Activated CD4-positive, alpha-beta T cell treated with anti-CD3 and anti-CD28 coated beads, Interleukin-2, Interleukin-6, amounts not matched to agents 100 ng/mL and 50 ng/mL, durations not matched to agents 16 hours and 8 hours (primary cell): ENCODE data around the gene FMNL2.

Source experiments
- DNase-seq: peaks from one replicate; pipeline ENCODE4 v3.0.0-alpha.2; 2020

Gene FMNL2

DNA sequence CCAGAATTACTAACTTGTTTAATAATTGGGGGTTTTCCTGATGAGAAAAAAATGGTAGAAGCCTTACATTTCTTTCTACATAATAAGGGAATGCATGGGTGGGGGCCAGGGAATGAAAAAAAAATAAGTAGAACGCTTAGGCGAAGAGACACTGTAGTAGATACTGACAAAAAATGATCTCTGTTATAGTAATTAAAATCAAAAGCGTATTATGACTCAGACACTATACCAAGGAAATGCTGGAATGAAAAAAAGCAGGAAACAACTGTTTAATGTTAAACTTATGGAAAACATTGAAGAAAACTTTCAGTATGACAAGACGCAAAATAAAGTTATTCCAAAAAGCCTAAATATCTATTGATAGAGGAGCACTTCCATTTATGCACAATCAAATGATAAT is 339.4 kb downstream of the FMNL2 start:
- DNase-seq: no peak

DNA sequence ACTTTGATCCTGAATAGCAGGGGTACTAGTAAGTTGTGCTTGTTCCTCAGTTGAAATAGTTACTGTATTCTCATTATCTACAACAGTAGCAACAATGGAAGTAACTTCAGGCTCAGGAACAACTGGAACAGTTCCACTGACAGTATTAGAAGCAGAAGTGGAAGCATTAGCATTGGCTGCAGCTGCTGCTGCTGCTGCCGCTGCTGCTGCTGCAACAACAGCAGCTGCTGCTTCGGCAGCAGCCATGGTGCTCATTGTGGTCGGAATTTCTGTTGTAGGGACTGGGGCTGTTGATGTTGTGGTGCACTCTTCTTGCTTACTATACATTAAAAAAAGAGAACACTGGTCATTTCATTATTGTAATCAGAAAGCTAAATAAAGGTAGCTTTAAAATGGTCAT is 341.5 kb downstream of the FMNL2 start:
- DNase-seq: no peak

DNA sequence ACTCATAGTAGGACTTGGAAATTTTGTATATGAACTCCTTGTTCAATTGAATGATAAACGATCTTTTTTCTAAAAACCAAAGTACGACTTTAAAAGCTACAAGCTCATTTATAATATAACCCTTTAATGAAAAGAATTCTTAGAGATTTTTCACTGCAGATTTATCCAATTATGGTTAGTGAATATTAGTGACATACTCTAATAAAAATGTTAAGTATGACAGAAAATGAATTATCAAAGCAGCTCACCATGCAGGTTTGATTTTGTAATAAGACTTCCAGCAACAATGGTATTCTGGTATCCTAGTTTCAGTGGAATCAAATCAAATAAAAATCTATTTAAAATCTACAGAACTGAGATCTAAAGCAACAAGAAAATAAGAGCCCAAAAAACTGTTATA is 343.8 kb downstream of the FMNL2 start:
- DNase-seq: no peak

DNA sequence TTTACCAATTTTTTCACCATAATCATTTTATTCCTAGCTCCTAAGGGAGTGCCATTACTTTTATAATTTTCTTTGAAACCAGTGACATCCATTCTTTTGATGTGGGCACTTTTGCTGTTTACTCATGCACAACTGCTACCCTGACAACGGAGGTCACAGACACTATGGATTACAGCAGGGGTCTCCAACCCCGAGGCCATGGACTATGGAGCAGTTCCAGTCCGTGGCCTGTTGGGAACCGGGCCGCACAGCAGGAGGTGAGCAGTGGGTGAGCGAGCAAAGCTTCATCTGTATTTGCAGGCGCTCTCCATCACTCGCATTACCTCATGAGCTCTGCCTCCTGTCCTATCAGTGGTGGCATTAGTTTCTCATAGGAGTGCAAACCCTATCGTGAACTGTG is 347.7 kb downstream of the FMNL2 start:
- DNase-seq: no peak

DNA sequence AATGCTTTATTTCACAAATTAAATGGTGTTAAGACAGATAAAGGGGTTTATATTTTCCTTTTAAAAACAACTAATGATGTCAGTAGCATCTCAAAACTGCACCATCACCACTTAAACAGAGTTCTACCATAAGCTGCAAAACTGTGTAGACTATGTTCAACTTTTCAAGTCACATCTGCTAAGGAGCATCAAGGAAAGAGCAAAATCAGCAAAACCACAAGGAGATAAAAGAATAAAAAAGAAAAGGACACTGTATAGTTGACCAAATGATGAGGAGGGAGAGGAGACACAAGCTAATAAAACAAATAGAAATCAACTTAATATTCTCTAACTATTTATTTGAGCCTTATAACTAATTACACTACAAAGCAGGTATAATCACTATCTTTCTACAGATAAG is 348.4 kb downstream of the FMNL2 start:
- DNase-seq: no peak

DNA sequence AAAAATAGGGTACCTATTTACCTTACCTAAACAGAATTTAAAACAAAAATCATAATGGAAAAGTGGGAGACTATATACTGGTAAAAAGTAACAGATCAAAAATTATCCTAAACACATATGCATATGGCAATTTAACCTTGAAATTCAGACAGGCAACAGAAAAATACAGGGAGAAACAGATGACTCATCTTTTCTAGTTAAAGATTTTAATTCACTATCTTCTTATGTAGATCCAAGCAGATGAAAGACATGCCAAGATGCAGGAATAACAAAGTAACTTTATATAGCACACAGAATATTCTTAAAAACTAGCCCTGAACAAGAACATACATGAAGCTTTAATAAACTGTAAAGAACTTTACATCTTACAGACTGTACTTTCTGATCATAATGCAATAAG is 351.3 kb downstream of the FMNL2 start:
- no peak for DNase-seq

DNA sequence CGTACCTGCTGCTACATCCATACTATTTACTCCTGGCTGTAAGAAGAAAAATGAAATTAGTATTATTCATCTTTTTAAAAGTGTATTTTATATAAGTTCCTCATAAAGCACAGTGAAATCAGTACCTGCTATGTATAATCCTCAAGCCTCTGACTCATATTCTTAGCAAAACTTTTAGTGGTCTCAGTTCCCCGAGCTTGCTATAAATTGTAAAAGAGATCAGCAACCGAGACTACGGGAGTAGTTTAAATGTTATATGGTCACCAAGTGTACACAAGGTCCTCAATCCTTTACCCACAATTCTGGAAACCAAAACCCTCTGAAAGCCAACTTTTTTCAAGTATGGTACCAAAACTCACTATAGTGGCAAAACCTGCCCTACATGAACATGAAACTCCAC is 358.1 kb downstream of the FMNL2 start:
- DNase-seq: peak; percentile 61

DNA sequence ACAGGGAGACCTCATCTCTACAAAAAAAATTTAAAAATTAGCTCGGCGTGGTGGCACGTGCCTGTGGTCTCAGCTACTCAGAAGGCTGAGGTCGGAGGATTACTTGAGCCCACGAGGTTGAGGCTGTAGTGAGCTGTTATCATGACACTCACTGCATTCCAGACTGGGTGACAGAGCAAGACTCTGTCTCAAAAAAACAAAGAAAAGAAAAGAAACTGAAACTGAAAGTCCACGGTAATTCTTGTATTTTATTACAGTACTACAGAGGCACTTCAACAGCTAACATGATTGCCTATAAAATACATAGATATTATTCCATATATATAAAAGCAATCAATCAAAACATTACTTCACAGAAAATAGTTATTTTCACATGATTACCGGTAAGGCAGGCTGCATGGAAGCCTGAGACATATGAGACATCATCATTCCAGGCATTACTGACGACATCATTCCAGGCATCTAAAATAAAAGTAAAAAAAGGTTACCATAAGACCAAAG is 359.2 kb downstream of the FMNL2 start:
- peak; percentile 62 for DNase-seq

DNA sequence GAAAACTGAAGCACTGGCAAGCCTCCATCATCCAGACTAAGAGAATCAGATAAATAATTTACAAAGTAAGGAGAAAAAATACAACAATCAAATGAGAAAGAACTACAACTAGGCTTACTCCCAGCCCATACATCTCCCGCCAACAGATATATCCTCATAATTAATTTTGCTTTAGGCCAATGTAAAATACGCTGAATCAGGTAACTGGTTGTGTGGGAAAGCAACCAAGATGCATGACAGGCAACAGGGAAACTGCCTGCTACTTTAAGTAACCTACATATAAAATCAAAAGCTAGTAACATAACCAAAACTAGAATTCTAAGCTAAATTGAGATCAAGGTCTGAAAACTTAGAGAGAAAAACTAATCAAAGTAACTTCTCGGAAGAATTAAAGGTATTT is 360.8 kb downstream of the FMNL2 start:
- no peak for DNase-seq

DNA sequence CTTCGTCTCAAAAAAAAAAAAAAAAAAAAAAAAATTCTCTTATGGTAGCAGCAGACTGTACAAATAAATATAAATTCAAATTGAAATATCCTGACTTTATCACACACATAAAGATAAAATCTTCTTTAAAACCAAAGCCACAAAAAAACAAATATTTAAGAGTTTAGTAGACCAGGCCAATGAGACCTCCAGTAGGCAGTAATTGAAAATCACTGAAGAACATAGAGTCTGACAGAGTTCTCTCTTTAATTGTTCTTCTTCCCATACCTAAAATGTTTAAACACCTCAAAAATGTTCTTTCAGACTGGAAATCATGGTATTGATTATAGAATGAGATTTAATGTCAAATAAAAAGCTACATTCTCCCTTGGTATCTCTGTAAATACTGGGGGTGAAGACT is 361.5 kb downstream of the FMNL2 start:
- no peak for DNase-seq
